ENCODE results near the gene ZCWPW2.

Gene ZCWPW2

GRCh38 chr3:28348629-28349468 lies at the start of gene ZCWPW2, which contains the start of gene AZI2:
Gene ZCWPW2 (plus strand): TSS chr3:28348721. CDS start chr3:28413069, 64,348 bp downstream.
Gene AZI2 (minus strand): TSS chr3:28348824. CDS start chr3:28340617, 8,207 bp downstream.
- peak; percentile 92 for DNase-seq

GRCh38 chr3:28299705-28300104 lies 48.8 kb upstream of the ZCWPW2 start:
- DNase-seq, result no peak

GRCh38 chr3:28300345-28300962 lies 48.1 kb upstream of the ZCWPW2 start:
- no peak for DNase-seq

GRCh38 chr3:28301688-28302087 lies 46.8 kb upstream of the ZCWPW2 start:
- no peak for DNase-seq

GRCh38 chr3:28308196-28308595 lies 40.3 kb upstream of the ZCWPW2 start:
- DNase-seq, result no peak

- no peak for DNase-seq
Observed at GRCh38 chr3:28315711-28316110, 32.8 kb upstream of the ZCWPW2 start.

GRCh38 chr3:28316226-28316625 lies 32.3 kb upstream of the ZCWPW2 start:
- DNase-seq, result no peak

- DNase-seq, result peak; percentile 30
Observed at GRCh38 chr3:28317438-28318022, 31.0 kb upstream of the ZCWPW2 start.

GRCh38 chr3:28320981-28321380 lies 27.5 kb upstream of the ZCWPW2 start:
- DNase-seq, result no peak

- DNase-seq, result no peak
Observed at GRCh38 chr3:28322464-28322863, 26.1 kb upstream of the ZCWPW2 start.

- DNase-seq, result no peak
Observed at GRCh38 chr3:28326458-28326926, 22.0 kb upstream of the ZCWPW2 start.

- no peak for DNase-seq
Observed at GRCh38 chr3:28328188-28329151, 20.1 kb upstream of the ZCWPW2 start.

GRCh38 chr3:28334552-28334951 lies 14.0 kb upstream of the ZCWPW2 start:
- DNase-seq, result no peak

GRCh38 chr3:28335246-28335645 lies 13.3 kb upstream of the ZCWPW2 start:
- no peak for DNase-seq

GRCh38 chr3:28337230-28337629 lies 11.3 kb upstream of the ZCWPW2 start:
- no peak for DNase-seq

GRCh38 chr3:28343144-28343543 lies 5.4 kb upstream of the ZCWPW2 start:
- no peak for DNase-seq

- no peak for DNase-seq
Observed at GRCh38 chr3:28345690-28346089, 2.8 kb upstream of the ZCWPW2 start.

- no peak for DNase-seq
Observed at GRCh38 chr3:28347374-28348264, 902 bp upstream of the ZCWPW2 start.

GRCh38 chr3:28348265-28348628 lies 274 bp upstream of the ZCWPW2 start:
- no peak for DNase-seq

GRCh38 chr3:28349469-28350000 lies 1.0 kb downstream of the ZCWPW2 start:
- no peak for DNase-seq

- DNase-seq, result no peak
Observed at GRCh38 chr3:28376424-28376823, 27.9 kb downstream of the ZCWPW2 start.
